Measurements from ENCODE around the gene MXRA8. TPM values are rescaled to one million over a fixed set of nuclear protein-coding genes. Genes with fewer than 3 reads are reported as not detected.

Gene MXRA8
- total and polyA plus RNA-seq, 9 of the 15 experiments (the other 6 are each of a cell fraction or from before 2014, with no cell fraction given) = 0.66 to 11.3 (median 6.3) TPM

DNA sequence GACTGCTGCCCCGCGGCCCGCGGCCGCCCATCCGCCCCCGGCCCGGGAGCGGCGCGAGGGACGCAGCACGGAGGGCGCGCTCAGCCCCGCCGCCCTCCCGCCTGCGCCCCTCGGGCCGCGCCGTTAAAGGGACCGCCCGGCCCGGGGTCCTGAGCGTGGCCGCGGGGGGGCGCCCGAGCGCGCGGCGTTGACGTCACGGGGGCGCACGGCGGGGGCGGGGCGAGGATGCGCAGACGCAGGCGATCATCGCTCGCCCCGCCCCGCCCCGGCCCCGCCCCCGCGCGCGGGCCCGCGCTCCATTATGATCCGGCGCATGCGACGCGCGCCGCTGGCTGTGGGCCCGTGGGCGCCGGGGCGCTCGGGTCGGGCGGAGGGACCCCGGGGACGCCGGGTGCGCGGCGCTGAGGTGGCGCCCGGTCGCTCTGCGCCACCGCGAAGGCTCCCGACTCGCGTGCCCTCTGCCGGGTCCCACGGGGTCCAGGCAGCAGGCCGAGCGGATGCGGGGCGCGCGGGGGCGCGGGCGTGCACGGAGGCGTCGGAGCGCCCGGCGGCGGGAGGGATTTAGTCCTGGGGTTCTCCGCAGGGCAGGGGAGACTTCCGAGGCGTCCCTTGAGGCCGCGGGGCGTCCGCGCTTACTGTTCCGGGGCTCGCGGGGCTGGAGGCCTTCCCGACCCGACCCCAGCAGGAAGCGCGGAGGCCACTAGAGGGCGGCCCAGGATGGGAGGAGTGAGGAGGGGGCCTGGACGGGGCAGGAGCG is 8.9 kb downstream of the MXRA8 start, which contains the start of gene DVL1 (continued):
- no peak for TF ChIP-seq ZKSCAN3 (CRISPR knock-in tag; IDR thresholded peaks at IDR 0.05)
- TF ChIP-seq, protein P1, sequence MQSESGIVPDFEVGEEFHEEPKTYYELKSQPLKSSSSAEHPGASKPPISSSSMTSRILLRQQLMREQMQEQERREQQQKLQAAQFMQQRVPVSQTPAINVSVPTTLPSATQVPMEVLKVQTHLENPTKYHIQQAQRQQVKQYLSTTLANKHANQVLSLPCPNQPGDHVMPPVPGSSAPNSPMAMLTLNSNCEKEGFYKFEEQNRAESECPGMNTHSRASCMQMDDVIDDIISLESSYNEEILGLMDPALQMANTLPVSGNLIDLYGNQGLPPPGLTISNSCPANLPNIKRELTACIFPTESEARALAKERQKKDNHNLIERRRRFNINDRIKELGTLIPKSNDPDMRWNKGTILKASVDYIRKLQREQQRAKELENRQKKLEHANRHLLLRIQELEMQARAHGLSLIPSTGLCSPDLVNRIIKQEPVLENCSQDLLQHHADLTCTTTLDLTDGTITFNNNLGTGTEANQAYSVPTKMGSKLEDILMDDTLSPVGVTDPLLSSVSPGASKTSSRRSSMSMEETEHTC (IDR thresholded peaks at IDR 0.05) = no peak
- no peak for TF ChIP-seq NFATC3 (IDR thresholded peaks at IDR 0.05)
- TF ChIP-seq ZNF436 (CRISPR knock-in tag; IDR thresholded peaks at IDR 0.05) = no peak
- TF ChIP-seq, protein P2, sequence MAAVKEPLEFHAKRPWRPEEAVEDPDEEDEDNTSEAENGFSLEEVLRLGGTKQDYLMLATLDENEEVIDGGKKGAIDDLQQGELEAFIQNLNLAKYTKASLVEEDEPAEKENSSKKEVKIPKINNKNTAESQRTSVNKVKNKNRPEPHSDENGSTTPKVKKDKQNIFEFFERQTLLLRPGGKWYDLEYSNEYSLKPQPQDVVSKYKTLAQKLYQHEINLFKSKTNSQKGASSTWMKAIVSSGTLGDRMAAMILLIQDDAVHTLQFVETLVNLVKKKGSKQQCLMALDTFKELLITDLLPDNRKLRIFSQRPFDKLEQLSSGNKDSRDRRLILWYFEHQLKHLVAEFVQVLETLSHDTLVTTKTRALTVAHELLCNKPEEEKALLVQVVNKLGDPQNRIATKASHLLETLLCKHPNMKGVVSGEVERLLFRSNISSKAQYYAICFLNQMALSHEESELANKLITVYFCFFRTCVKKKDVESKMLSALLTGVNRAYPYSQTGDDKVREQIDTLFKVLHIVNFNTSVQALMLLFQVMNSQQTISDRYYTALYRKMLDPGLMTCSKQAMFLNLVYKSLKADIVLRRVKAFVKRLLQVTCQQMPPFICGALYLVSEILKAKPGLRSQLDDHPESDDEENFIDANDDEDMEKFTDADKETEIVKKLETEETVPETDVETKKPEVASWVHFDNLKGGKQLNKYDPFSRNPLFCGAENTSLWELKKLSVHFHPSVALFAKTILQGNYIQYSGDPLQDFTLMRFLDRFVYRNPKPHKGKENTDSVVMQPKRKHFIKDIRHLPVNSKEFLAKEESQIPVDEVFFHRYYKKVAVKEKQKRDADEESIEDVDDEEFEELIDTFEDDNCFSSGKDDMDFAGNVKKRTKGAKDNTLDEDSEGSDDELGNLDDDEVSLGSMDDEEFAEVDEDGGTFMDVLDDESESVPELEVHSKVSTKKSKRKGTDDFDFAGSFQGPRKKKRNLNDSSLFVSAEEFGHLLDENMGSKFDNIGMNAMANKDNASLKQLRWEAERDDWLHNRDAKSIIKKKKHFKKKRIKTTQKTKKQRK (IDR thresholded peaks at IDR 0.05; ENCODE audit: borderline replicate concordance, low read depth, low read length) = no peak
- peak; percentile 32; the same call in 1 of the 2 replicates for TF ChIP-seq NFIC (IDR thresholded peaks at IDR 0.05)
- TF ChIP-seq, protein P3, sequence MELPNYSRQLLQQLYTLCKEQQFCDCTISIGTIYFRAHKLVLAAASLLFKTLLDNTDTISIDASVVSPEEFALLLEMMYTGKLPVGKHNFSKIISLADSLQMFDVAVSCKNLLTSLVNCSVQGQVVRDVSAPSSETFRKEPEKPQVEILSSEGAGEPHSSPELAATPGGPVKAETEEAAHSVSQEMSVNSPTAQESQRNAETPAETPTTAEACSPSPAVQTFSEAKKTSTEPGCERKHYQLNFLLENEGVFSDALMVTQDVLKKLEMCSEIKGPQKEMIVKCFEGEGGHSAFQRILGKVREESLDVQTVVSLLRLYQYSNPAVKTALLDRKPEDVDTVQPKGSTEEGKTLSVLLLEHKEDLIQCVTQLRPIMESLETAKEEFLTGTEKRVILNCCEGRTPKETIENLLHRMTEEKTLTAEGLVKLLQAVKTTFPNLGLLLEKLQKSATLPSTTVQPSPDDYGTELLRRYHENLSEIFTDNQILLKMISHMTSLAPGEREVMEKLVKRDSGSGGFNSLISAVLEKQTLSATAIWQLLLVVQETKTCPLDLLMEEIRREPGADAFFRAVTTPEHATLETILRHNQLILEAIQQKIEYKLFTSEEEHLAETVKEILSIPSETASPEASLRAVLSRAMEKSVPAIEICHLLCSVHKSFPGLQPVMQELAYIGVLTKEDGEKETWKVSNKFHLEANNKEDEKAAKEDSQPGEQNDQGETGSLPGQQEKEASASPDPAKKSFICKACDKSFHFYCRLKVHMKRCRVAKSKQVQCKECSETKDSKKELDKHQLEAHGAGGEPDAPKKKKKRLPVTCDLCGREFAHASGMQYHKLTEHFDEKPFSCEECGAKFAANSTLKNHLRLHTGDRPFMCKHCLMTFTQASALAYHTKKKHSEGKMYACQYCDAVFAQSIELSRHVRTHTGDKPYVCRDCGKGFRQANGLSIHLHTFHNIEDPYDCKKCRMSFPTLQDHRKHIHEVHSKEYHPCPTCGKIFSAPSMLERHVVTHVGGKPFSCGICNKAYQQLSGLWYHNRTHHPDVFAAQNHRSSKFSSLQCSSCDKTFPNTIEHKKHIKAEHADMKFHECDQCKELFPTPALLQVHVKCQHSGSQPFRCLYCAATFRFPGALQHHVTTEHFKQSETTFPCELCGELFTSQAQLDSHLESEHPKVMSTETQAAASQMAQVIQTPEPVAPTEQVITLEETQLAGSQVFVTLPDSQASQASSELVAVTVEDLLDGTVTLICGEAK (IDR thresholded peaks at IDR 0.05) = peak; percentile 16; the same call in 1 of the 2 replicates
- TF ChIP-seq, protein P3 (CRISPR knock-in tag; IDR thresholded peaks at IDR 0.05) = no peak
- TF ChIP-seq CHCHD3 (CRISPR knock-in tag; IDR thresholded peaks at IDR 0.05) = no peak
- no peak for TF ChIP-seq CCAR2 (IDR thresholded peaks at IDR 0.05; ENCODE audit: low read depth, low read length)
- TF ChIP-seq MAZ (CRISPR knock-in tag; conservative IDR thresholded peaks at IDR 0.05 in 1 of 2, IDR thresholded peaks at IDR 0.05 in 1 of 2) = peak; percentile 79 to 93
